ENCODE results near the gene COL21A1.
"Not testable (repeated sequence)": the region's sequence is repeated elsewhere in the genome, so short reads cannot be mapped to it uniquely, and the experiment has no call there.

Gene COL21A1

GRCh38 chr6:56246881-56247653 lies at the start of gene COL21A1:
Gene COL21A1, minus strand, starts transcription at chr6:56247580. Its CDS starts 64,962 bp downstream, at chr6:56182618.
- no peak for DNase-seq (ENCODE audit: low read depth)

GRCh38 chr6:56293781-56294180 lies 46.4 kb upstream of the COL21A1 start:
- DNase-seq (ENCODE audit: low read depth), result no peak

DNA sequence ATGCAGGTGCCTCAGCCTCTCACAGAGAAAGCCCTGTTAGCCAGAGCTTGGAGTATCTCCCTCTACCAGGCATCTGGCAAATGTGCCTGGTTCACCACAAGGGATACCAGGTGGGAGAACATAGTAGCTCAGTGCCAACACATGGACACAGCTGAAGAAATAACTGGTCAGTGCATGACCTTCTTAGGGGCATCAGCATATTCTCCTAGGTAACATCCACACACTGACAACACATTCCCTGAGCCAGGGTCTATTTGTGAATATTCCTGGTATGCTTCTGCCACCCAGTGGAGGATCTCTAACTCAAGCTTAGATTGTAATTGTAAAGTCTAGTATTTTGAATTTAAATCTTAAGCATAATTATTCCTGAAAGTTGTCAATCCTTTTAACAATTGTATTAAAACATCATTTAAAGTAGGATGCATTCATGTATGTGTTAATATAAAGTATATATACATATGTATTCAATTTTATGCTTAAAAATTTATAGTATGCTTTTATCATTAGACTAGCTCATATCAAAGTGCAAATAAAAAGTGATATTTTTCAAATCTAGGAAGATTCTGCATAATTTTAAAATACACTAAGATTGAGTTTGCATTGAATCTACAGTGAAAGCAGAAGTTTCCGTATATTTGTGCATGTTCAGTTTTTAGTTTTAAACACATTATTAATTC lies 45.3 kb upstream of the COL21A1 start:
- no peak for DNase-seq (ENCODE audit: low read depth)

- no peak for DNase-seq (ENCODE audit: low read depth)
These were observed 44.0 kb upstream of the COL21A1 start for GRCh38 chr6:56291302-56291917.

DNA sequence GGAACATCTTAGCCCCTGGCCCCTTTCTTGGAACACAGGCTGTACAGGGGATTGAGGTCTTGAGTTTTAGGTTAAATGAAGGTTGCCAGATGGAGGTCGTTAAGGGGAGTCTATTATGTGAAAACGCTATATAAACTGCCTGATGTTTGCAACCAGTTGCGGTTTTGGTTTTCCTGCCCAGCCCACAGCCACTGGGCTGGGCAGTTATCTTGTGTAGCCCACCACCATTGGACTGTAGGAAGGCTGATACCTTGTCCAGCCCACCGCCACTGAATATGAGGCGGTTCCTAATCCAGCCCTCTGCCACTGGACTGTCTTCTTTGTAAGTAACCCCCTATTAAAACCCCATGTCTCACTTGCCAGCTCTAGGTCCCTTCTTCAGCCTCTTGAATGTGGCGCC lies 42.3 kb upstream of the COL21A1 start:
- no peak for DNase-seq (ENCODE audit: low read depth)

DNA sequence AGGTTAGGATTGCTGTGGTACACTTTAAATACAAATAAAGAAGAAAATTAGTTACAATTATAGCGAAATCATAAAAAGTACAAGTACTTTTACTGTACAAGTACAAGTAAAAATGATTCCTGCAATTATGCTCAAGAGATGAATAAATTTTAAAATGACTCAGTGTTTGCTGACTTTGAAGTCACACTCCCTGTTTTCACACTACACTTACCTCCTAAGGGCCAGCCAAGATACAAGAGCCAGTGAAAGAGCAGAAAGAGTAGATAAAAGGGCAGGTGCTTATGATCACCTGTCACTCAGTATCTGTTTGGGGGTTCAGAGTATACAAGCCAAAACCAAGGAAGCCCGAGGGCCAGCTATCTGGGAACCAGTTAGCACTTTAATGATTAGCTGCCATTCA lies 41.0 kb upstream of the COL21A1 start:
- no peak for DNase-seq (ENCODE audit: low read depth)

GRCh38 chr6:56282391-56282790 lies 35.0 kb upstream of the COL21A1 start:
- no peak for DNase-seq (ENCODE audit: low read depth)

DNA sequence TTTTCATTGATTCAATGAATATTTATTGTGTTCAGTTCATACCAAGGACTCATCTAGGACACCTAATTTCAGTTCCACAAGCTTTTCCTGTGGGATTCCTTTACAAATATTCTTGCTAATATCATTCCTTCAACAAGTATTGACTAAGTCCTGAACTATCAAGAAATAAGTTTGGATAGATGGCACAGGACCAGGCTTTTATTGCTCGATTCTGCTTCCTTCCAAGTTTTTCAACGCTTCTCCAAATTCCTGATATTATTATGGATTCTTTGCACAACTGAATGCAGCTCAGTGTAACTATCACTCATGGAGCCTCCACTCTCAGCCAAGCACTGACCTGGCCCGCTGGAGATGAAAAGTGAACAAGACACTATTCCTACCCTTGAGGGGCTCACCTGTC lies 32.7 kb upstream of the COL21A1 start:
- DNase-seq (ENCODE audit: low read depth), result no peak

DNA sequence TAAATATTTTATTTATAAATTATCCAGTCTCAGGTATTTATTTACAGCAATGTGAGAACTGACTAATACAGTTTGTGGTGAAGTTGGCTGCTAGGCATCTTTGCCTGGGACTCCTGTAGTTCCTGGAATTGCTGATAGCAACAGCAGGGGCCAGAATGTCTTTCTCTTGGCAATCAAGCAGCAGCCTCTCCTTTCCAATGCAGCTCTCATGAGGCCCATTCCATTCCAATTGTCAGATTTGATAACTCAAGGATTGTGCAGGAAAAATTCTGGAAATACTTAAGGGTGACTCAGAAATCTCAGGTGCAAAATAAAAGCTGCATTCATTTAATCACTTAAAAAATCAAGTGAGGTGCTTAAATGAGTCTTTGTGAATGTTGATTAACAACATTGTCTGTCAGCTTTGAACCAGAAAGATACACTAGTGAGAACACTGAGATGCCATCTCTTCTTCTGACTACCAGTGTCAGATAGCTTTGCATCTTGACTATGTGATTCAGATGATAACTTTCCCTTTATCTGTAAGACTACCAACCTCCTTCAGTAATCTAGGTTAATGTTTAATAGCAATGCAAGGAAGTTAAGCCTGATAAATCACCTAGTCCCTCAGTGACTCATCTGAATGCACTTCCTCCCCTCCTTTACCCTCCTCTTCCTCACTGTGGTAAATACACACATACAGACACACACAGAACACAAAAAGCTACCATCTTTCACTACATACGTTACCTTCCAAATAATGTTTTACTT lies 32.1 kb upstream of the COL21A1 start:
- no peak for DNase-seq (ENCODE audit: low read depth)

DNA sequence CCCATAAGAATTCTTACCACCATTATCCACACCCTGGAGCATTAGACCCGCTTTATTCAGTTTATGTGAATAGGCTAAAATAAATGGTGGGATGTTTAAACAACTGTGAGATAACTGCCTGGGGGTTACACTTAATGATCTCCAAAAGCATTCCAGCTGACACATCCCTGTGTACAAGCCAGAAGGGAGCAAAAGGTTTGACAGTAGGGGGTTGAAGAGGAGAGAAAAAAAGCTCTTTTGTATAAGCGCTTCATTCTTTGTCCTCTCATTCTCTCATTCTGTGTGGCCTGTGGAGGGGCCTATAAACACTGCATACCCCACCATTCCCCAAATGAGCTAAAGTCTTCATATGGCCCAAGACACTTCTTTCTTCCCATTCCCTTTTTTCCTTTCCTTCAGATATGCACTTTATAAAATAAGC lies 30.8 kb upstream of the COL21A1 start:
- no peak for DNase-seq (ENCODE audit: low read depth)

DNA sequence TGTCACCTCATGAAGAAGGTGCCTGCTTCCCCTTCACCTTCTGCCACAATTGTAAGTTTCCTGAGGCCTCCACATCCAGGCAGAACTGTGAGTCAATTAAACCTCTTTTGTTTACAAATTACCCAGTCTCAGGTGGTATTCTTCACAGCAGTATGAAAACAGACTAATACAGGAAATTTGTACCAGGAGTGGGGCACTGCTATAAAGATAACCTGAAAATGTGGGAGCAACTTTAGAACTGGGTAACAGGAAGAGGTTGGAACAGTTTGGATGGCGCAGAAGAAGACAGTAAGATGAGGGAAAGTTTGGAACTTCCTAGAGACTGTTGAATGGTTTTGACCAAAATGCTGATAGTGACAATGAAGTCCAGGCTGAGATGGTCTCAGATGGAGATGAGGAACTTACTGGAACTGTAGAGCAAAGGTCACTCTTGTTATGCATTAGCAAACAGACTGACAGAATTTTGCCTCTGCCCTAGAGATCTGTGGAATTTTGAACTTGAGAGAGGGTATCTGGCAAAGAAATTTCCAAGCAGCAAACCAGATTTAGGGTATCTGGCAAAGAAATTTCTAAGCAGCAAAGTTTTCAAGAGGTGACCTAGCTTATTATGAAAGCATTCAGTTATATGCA lies 23.5 kb upstream of the COL21A1 start:
- DNase-seq (ENCODE audit: low read depth), result no peak

DNA sequence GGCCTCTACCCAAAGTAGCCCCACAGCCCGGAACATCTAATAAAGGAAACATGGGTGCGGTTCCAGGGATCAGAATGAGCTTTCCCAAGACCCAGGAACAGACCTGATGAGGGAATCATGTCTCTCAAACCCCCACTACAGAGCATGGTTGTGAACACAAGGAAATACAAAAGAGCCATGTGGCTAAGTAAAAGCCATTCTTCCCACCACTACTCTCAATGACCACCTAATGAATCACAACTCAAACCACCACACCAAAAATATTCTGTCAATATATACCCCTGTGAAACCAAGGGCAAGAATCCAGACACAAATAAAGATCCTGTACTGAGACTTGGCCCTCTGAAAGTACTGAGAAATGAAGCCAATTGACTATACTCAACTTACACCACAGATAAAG lies 20.9 kb upstream of the COL21A1 start:
- no peak for DNase-seq (ENCODE audit: low read depth)

DNA sequence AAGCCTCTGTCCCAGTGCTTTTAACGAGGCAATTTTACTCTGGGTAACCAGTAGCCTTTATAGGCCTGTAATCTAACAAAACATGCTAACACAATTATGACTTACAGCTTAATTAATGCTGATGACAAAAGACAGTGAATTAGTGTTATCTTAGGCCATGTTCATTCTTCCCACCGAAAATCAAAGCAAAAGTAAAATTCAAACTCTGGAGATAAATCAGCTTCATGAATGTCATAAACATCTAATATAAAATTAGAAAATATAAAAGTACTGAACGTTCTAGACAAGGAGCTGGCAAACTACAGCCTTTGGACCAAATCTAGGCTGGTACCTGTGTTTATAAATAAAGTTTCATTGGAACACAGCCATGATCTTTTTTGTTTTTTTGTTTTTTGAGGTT lies 18.6 kb upstream of the COL21A1 start:
- DNase-seq (ENCODE audit: low read depth), result no peak

GRCh38 chr6:56263596-56264315 lies 16.4 kb upstream of the COL21A1 start:
- DNase-seq (ENCODE audit: low read depth), result no peak

DNA sequence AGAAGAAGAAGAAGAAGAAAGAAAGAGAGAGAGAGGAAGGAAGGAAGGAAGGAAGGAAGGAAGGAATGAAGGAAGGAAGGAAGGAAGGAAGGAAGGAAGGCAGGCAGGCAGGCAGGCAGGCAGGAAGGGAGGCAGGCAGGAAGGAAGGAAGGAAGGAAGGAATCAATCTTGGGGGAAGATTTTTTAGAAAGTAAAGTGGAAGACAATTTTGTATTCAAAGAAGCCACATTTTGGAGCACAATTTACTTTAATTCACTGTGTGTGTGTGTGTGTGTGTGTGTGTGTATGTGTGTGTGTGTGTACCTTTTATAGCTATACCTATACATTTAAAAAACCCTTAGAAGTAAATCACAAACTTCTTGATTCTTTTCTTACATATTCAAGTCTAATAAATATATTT lies 13.2 kb upstream of the COL21A1 start:
- DNase-seq (ENCODE audit: low read depth), result not testable (repeated sequence)

DNA sequence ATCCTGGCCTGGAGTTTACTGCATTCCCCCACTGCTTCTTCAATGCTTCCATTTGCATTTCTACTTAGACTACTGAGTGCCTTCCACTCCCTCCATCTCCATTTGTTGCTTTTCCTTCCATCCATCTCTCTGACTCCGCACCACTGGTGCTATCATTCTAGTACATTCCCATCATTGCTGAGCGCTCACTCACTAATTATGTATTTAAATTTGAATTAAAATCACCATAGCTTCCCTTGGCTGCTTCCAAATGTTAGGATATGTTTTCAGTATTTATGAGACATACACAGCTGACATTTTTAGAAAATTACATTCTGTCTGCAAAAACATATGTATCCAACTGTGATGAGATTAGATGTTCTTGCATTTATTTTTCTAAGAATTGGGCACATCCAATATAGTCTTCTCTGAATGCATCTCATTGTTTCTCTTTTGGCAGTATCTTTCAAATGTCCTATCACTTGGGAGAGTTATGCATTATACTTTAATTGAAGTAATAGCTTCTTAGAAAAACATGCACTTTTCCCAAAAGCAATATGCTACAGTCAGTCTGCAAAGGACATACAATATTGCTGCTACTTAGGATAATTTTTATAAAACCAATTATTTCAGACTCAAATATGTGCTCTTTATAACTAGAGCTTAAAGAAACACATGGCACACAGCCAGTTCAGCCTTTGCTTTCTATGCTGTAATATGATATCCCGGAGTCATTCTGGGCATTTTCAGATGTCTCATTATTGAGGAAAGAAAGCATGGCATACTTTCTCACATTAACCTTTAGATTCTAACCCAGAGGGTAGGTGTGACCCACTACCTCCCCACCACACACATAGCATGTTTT lies 12.1 kb upstream of the COL21A1 start:
- no peak for DNase-seq (ENCODE audit: low read depth)

DNA sequence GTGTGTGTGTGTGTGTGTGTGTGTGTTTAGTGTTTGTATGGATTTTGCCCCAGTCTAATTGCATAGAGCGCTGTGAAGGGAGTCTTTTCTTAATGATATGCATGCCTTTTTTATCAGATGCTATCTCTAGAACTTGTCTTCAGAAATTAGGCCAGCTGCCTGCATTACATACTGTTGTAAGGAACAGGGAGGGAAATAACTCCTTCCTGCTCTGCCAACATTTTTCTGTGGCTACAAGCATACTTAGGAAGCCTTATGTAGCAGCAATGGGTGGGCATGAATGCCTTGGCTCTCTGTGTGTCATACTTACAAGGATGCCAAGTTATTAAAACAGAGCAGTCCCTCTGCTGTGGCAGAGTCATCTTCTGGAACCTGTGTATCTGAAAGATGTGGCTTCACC lies 8.0 kb upstream of the COL21A1 start:
- no peak for DNase-seq (ENCODE audit: low read depth)

DNA sequence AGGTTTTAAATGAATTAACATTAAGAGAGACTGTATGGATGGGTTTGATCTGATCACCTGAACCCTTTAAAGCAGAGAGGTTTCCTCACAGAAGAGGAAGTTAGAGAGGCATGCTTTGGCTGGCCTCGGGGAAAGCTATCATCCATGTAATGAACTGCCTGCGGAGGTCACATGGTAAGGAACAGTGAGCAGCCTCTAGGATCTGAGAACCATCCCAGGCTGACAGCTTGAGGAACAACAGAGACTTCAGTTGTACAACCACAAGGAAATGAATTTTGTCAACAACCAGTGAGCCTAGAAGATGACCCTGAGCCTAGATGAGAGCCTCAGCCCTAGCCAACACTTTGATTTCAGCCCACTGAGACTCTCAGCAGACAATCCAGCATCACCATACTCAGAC lies 2.9 kb upstream of the COL21A1 start:
- no peak for DNase-seq (ENCODE audit: low read depth)

DNA sequence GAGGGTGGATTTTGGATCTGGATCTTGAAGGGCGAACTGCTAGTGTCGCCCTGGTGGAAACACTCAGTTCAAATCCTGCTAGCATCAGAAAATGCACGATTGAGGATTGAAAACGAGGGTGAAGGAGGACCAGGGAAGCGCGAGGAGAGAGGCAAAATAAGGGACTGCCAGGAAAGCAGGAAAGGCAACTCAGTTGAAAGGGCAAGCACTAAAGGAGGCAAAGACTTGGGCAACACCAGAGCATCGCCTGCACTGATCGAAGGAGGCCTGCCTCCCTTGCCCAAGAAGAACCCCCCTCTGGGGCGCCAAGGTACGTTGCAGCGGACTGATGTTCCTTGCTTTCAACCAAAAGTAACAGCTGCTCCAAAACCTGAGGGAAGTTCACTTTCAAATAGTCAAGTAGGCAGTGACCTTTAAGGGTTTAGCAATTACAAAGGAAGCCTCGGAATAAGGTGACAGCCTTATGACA lies 308 bp upstream of the COL21A1 start:
- DNase-seq (ENCODE audit: low read depth), result no peak

- no peak for DNase-seq (ENCODE audit: low read depth)
These were observed 869 bp downstream of the COL21A1 start for GRCh38 chr6:56246541-56246880.
